Measurements from ENCODE around the gene MAML3. TPM values are rescaled to one million over a fixed set of nuclear protein-coding genes. Genes with fewer than 3 reads are reported as not detected.

Gene MAML3
- total and polyA plus RNA-seq, 2 of the 13 experiments (the other 11 are each of a cell fraction or from before 2014, with no cell fraction given): 0.05 to 0.13 TPM

- TF ChIP-seq, protein P1, sequence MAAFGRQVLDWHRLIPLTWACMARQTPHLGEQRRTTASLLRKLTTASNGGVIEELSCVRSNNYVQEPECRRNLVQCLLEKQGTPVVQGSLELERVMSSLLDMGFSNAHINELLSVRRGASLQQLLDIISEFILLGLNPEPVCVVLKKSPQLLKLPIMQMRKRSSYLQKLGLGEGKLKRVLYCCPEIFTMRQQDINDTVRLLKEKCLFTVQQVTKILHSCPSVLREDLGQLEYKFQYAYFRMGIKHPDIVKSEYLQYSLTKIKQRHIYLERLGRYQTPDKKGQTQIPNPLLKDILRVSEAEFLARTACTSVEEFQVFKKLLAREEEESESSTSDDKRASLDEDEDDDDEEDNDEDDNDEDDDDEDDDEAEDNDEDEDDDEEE (CRISPR knock-in tag; IDR thresholded peaks at IDR 0.05): no peak
- no peak for TF ChIP-seq HHEX (CRISPR knock-in tag; IDR thresholded peaks at IDR 0.05)
- no peak for TF ChIP-seq SOX6 (IDR thresholded peaks at IDR 0.05)
- no peak for TF ChIP-seq SOX6 (CRISPR knock-in tag; IDR thresholded peaks at IDR 0.05)
- TF ChIP-seq MTA1 (CRISPR knock-in tag; IDR thresholded peaks at IDR 0.05; ENCODE audit: borderline replicate concordance): no peak
- TF ChIP-seq GATAD1 (CRISPR knock-in tag; IDR thresholded peaks at IDR 0.05): no peak
- no peak for TF ChIP-seq ZNF264 (CRISPR knock-in tag; IDR thresholded peaks at IDR 0.05)
- peak; percentile 27; the same call in 1 of the 2 replicates for TF ChIP-seq POLR2G (IDR thresholded peaks at IDR 0.05; ENCODE audit: low read depth, low read length)
- TF ChIP-seq NFYC (CRISPR knock-in tag; IDR thresholded peaks at IDR 0.05): no peak
These were observed 449.0 kb downstream of the MAML3 start (continued) for GRCh38 chr4:139704915-139705485.

DNA sequence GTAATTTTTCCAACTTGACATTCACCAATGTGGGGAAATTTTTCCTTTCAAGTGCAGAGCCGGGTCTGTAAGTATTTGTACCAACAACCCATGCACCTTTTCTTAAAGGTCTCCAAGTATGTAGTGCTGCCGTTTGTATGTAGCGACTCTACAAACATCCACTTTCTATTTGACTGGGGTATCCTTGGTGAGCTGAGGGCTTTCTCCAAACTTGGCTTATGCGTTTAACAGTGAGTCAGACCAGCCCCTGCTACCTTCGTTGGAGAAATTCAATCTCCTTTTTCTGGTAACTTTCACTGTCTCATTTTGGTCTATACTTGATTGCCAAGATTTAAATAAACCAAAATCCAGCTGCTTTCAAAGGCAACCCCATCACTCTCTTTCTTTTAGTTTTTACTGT is 453.4 kb downstream of the MAML3 start:
- ChIA-PET CTCF (ENCODE audit: low intra/inter-chr PET ratio, low total read pairs) (no interaction called here), POLR2A (no interaction called here)
- ATAC-seq (no peak), DNase-seq (ENCODE audit: low spot score) (no peak), FAIRE-seq (no peak)
- H3K4me3 ChIP-seq (replicated peaks in 1 of 3; ENCODE audit: insufficient read depth in 1 of 3, low read depth in 2 of 3, low read length in 3 of 3): no peak overlapping the region
- no peak overlapping the region for H3K4me2 ChIP-seq (ENCODE audit: low read depth, low read length)
- no peaks in the 10 kb centered on the region for H3K27me3 ChIP-seq (ENCODE audit: control insufficient read depth in 1 of 2, insufficient read depth in 2 of 2, low read length in 2 of 2)
- no peak overlapping the region for H3K9ac ChIP-seq (ENCODE audit: insufficient read depth, low read depth, low read length)
- peaks cover 3% of the 10 kb centered on the region; the same call in 1 of the 2 replicates for H4K20me1 ChIP-seq (ENCODE audit: insufficient read depth, low read length)
- in situ Hi-C loops (cut with HindIII; ENCODE audit: extremely low pct_ligation_motif_present, low pct_unique_long_range_greater_than_20kb) (no loop called here), intact Hi-C loops (cut with micrococcal nuclease; ENCODE audit: unreplicated experiment) (no loop called here)
- H3K36me3 ChIP-seq (replicated peaks in 1 of 2; ENCODE audit: control insufficient read depth in 1 of 2, insufficient read depth in 2 of 2, low read length in 2 of 2): peaks cover 23 to 77% of the 10 kb centered on the region in 2 experiments
- H3K27ac ChIP-seq (ENCODE audit: extremely low read length, insufficient read depth, low read length): no peak overlapping the region
- no TSS peak for BruUV-seq (replicated peaks)
- 95% methylated on average over 5 of the region's 5 CpGs for WGBS (ENCODE audit: low lambda C conversion rate)
- no peak overlapping the region for H2AFZ ChIP-seq (ENCODE audit: low read length)
- no peaks in the 10 kb centered on the region for H3K9me3 ChIP-seq (ENCODE audit: low read length)
- H3K79me2 ChIP-seq (ENCODE audit: insufficient read depth, low read length): peaks cover 33% of the 10 kb centered on the region
- 0 out of 2 replicates have a peak, but pooled peaks cover 6% of the 10 kb centered on the region for H3K4me1 ChIP-seq (ENCODE audit: insufficient read depth, low read length)
- TF ChIP-seq RARA (CRISPR knock-in tag; IDR thresholded peaks at IDR 0.05) (no peak), ZNF343 (CRISPR knock-in tag; IDR thresholded peaks at IDR 0.05) (no peak), ZNF496 (CRISPR knock-in tag; IDR thresholded peaks at IDR 0.05; ENCODE audit: insufficient replicate concordance) (no peak), GLMP (CRISPR knock-in tag; IDR thresholded peaks at IDR 0.05; ENCODE audit: borderline replicate concordance) (no peak), TEAD3 (CRISPR knock-in tag; optimal IDR thresholded peaks at IDR 0.05; ENCODE audit: borderline replicate concordance) (no peak), ZMYM4 (CRISPR knock-in tag; IDR thresholded peaks at IDR 0.05) (no peak), CAMTA2 (CRISPR knock-in tag; IDR thresholded peaks at IDR 0.05; ENCODE audit: borderline replicate concordance) (no peak), REXO4 (CRISPR knock-in tag; IDR thresholded peaks at IDR 0.05; ENCODE audit: borderline replicate concordance) (no peak), BRD4 (CRISPR knock-in tag; IDR thresholded peaks at IDR 0.05) (no peak), NONO (IDR thresholded peaks at IDR 0.05) (no peak), NONO (CRISPR knock-in tag; conservative IDR thresholded peaks at IDR 0.05) (no peak), ZNF547 (CRISPR knock-in tag; IDR thresholded peaks at IDR 0.05) (no peak), ZNF776 (CRISPR knock-in tag; IDR thresholded peaks at IDR 0.05) (no peak), NCOR1 (IDR thresholded peaks at IDR 0.05; ENCODE audit: borderline replicate concordance, low read length) (no peak), ZSCAN31 (CRISPR knock-in tag; IDR thresholded peaks at IDR 0.05; ENCODE audit: low read depth) (no peak)

All from HepG2 (cell line).